A549 (cell line): ENCODE results near the gene C1orf50. TPM values are rescaled to one million over a fixed set of nuclear protein-coding genes. Genes with fewer than 3 reads are reported as not detected.

Experiments
- EHMT2 ChIP-seq: fragments of 200-600 bp; sonication (generic); IDR thresholded peaks from 2 replicates; pipeline ENCODE4 v1.6.1; 2016; ENCODE audit warnings: antibody characterized with exemption, low read depth, mild to moderate bottlenecking, moderate library complexity
- JUNB ChIP-seq: fragments of >200 bp; sonication (Bioruptor Twin); formaldehyde crosslinking; IDR thresholded peaks from 2 replicates; pipeline ENCODE4 v1.6.1; 2016
- RARB ChIP-seq: fragments of 250-450 bp; sonication (Bioruptor Pico); IDR thresholded peaks from 2 replicates; pipeline ENCODE4 v1.8.0; 2021; ENCODE audit warnings: mild to moderate bottlenecking, moderate library complexity
- RCOR1 ChIP-seq: fragments of 150-350 bp; IDR thresholded peaks from 2 replicates; pipeline ENCODE4 v1.6.1; 2014; ENCODE audit warnings: antibody characterized with exemption, low read length, low read depth
- SREBF2 ChIP-seq: fragments of 450-650 bp; IDR thresholded peaks from 2 replicates; pipeline ENCODE4 v1.6.1; 2014; ENCODE audit warnings: mild to moderate bottlenecking, moderate library complexity
- polyA plus RNA-seq, 4 experiments: library from polyadenylated mRNA; depleted of rRNA in 3 of 4; stranded (reverse); fragments of >200 nt; fragmentation: RNase III in 1 of 4; extraction: RNeasy Plus Mini Kit Qiagen cat#74134 plus additional on column Dnase treatment in 1 of 4; gene quantifications; 2 replicates in 3 of 4; 3 replicates in 1 of 4; pipeline ENCODE4 v1.2.3, GENCODE V29; 2011 to 2017
- TF ChIP-seq, protein P1 (sequence below): IDR thresholded peaks from 2 replicates; pipeline ENCODE4 v1.6.1; 2012

C1orf50 gene
- polyA plus RNA-seq, 2 of the 4 experiments (the other 2 are of a cell fraction) = 1.9 to 2.6 TPM

DNA sequence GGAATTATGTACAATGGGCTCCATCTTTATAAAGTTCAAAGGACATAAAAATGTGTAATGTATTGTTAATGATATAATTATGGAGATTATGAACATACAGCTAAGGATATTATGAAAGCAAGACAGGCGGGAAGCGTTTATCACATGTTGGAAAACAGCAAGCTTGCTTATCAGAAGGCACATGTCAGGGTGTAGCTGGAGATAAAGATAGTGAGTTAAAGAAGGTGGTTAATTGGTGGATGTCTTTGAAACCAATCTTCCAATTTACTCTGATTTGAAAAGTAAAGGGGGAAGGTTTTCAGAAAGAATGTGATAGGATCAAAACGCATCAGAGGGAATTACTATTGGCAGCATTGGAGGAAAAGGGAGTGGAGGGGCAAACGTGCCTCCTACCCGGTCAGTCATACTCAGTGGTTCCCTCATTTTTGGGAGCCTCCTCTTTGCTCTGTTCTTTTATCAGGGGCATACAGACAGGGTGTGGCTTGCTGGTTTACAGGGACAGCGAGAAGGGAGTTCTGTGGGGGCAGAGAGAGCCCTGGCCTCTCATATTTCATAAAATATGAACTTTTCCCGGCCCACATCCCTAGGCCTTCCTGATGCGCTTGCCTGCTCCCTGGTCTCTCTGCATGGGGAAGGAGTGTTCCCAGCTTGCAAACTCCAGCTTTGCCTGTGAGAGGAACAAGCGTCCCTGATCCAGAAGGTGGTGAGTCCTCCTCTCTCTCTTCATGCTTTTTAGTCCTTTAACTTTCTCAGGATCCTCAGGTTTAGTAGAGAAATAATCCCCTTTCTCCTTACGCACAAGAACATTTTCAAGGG, 58.2 kb downstream of the C1orf50 start (continued):
- TF ChIP-seq RCOR1 (no peak), SREBF2 (no peak), JUNB (no peak), EHMT2 (no peak), RARB (CRISPR knock-in tag) (no peak)
- TF ChIP-seq, protein P1, sequence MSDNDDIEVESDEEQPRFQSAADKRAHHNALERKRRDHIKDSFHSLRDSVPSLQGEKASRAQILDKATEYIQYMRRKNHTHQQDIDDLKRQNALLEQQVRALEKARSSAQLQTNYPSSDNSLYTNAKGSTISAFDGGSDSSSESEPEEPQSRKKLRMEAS = no peak
- TF ChIP-seq, all 56 proteins: peak for 0

Other genes starting within 250 kb of the C1orf50 start
- gene PPIH, start 108.8 kb upstream of the C1orf50 start, polyA plus RNA-seq (2011; rRNA removed) = 50.3 and 68.9 TPM in 2 replicates
- 55.8 to 68.0 TPM (median 59.0 TPM) in 3 replicates for gene PPIH, start 108.8 kb upstream of the C1orf50 start, polyA plus RNA-seq (2017; fragmentation: RNase III; extraction: RNeasy Plus Mini Kit Qiagen cat#74134 plus additional on column Dnase treatment)
- 345 and 488 TPM in 2 replicates for gene YBX1, start 84.8 kb upstream of the C1orf50 start, polyA plus RNA-seq (2011; rRNA removed)
- 715 to 747 TPM (median 742 TPM) in 3 replicates for gene YBX1, start 84.8 kb upstream of the C1orf50 start, polyA plus RNA-seq (2017; fragmentation: RNase III; extraction: RNeasy Plus Mini Kit Qiagen cat#74134 plus additional on column Dnase treatment)
- not detected in 2 replicates for gene CLDN19, start 27.0 kb upstream of the C1orf50 start, polyA plus RNA-seq (2011; rRNA removed)
- 0.03 TPM in 1 of 3 replicates, not detected in the others for gene CLDN19, start 27.0 kb upstream of the C1orf50 start, polyA plus RNA-seq (2017; fragmentation: RNase III; extraction: RNeasy Plus Mini Kit Qiagen cat#74134 plus additional on column Dnase treatment)
- gene P3H1, start 221 bp upstream of the C1orf50 start, polyA plus RNA-seq (2011; rRNA removed) = 27.3 and 32.0 TPM in 2 replicates
- 25.2 to 30.3 TPM (median 29.2 TPM) in 3 replicates for gene P3H1, start 221 bp upstream of the C1orf50 start, polyA plus RNA-seq (2017; fragmentation: RNase III; extraction: RNeasy Plus Mini Kit Qiagen cat#74134 plus additional on column Dnase treatment)
- gene TMEM269, start 17.7 kb downstream of the C1orf50 start, polyA plus RNA-seq (2011; rRNA removed) = 0.21 TPM in 2 replicates
- 0.08 to 0.21 TPM (median 0.15 TPM) in 3 replicates for gene TMEM269, start 17.7 kb downstream of the C1orf50 start, polyA plus RNA-seq (2017; fragmentation: RNase III; extraction: RNeasy Plus Mini Kit Qiagen cat#74134 plus additional on column Dnase treatment)
- gene ERMAP, start 49.9 kb downstream of the C1orf50 start, polyA plus RNA-seq (2011; rRNA removed) = 9.5 and 10.7 TPM in 2 replicates
- 5.0 to 6.6 TPM (median 5.4 TPM) in 3 replicates for gene ERMAP, start 49.9 kb downstream of the C1orf50 start, polyA plus RNA-seq (2017; fragmentation: RNase III; extraction: RNeasy Plus Mini Kit Qiagen cat#74134 plus additional on column Dnase treatment)
- gene SVBP, start 50.1 kb downstream of the C1orf50 start, polyA plus RNA-seq (2011; rRNA removed) = 22.6 and 24.8 TPM in 2 replicates
- gene SVBP, start 50.1 kb downstream of the C1orf50 start, polyA plus RNA-seq (2017; fragmentation: RNase III; extraction: RNeasy Plus Mini Kit Qiagen cat#74134 plus additional on column Dnase treatment) = 8.7 to 12.0 TPM (median 9.1 TPM) in 3 replicates
- 4.8 and 6.6 TPM in 2 replicates for gene ZNF691, start 79.4 kb downstream of the C1orf50 start, polyA plus RNA-seq (2011; rRNA removed)
- 5.4 to 6.2 TPM (median 5.5 TPM) in 3 replicates for gene ZNF691, start 79.4 kb downstream of the C1orf50 start, polyA plus RNA-seq (2017; fragmentation: RNase III; extraction: RNeasy Plus Mini Kit Qiagen cat#74134 plus additional on column Dnase treatment)
- 106 and 107 TPM in 2 replicates for gene SLC2A1, start 191.6 kb downstream of the C1orf50 start, polyA plus RNA-seq (2011; rRNA removed)
- 103 to 137 TPM (median 124 TPM) in 3 replicates for gene SLC2A1, start 191.6 kb downstream of the C1orf50 start, polyA plus RNA-seq (2017; fragmentation: RNase III; extraction: RNeasy Plus Mini Kit Qiagen cat#74134 plus additional on column Dnase treatment)